ENCODE data around the gene CER1. TPM values are rescaled to one million over a fixed set of nuclear protein-coding genes. Genes with fewer than 3 reads are reported as not detected.

The CER1 gene
- total and polyA plus RNA-seq, 2 of the 4 experiments (the other 2 are of a cell fraction) = not detected

- Histone ChIP-seq H3K4me1 (ENCODE audit: control insufficient read depth, insufficient read depth, low read length) (no peaks in the 10 kb centered on the region), H3K79me1 (ENCODE audit: low read depth in 1 of 2, low read length in 2 of 2) (no peaks in the 10 kb centered on the region), H2BK15ac (ENCODE audit: low read depth, low read length) (no peak overlapping the region), H3K9me1 (ENCODE audit: insufficient read depth, low read length) (no peaks in the 10 kb centered on the region), H2AK5ac (ENCODE audit: low read depth, low read length) (no peak overlapping the region), H3K4ac (ENCODE audit: low read depth, low read length) (no peak overlapping the region), H4K8ac (ENCODE audit: low read depth in 2 of 2, low read length in 2 of 2) (no peak overlapping the region), H2BK20ac (ENCODE audit: low read depth, low read length) (no peak overlapping the region), H3K23ac (ENCODE audit: low read depth, low read length) (no peak overlapping the region), H2BK120ac (ENCODE audit: low read depth, low read length) (no peak overlapping the region), H2BK5ac (ENCODE audit: low read depth, low read length, poor library complexity, severe bottlenecking) (no peak overlapping the region), H3K27me3 (ENCODE audit: control insufficient read depth, insufficient read depth, low read length) (no peaks in the 10 kb centered on the region), H3K36me3 (ENCODE audit: control insufficient read depth, insufficient read depth, low read length) (no peaks in the 10 kb centered on the region), H2AFZ (replicated peaks; ENCODE audit: low read length, poor library complexity) (no peak overlapping the region), H4K5ac (ENCODE audit: low read depth, low read length) (no peak overlapping the region), H3K4me3 (ENCODE audit: insufficient read depth, low read depth, low read length) (no peak overlapping the region), H3K9me3 (ENCODE audit: control insufficient read depth, insufficient read depth, low read length) (no peaks in the 10 kb centered on the region), H3K9ac (ENCODE audit: low read depth, low read length) (no peak overlapping the region), H3K18ac (ENCODE audit: low read depth, low read length) (no peak overlapping the region), H3K14ac (replicated peaks; ENCODE audit: low read depth, low read length) (no peak overlapping the region), H3K56ac (ENCODE audit: extremely low read depth, insufficient read depth, low read length) (no peak overlapping the region), H4K20me1 (ENCODE audit: insufficient read depth, low read length) (no peaks in the 10 kb centered on the region), H2AK9ac (replicated peaks; ENCODE audit: low read depth, low read length, poor library complexity) (no peak overlapping the region), H3K4me2 (ENCODE audit: low read depth, low read length) (no peak overlapping the region), H3K27ac (ENCODE audit: insufficient read depth, low read length) (no peak overlapping the region), H4K91ac (ENCODE audit: insufficient read depth, low read depth, low read length) (no peak overlapping the region)
- intact Hi-C loops (cut with micrococcal nuclease) (loop anchor here (2.0 to 10.0 kb wide), 4 partner anchors 327 to 1734 kb away; no protein-coding TSS in a partner anchor), in situ Hi-C loops (cut with MboI; ENCODE audit: low sequenced_read_pairs) (loop anchor here (10.0 kb wide), 1 partner anchor 304 kb away; no protein-coding TSS in a partner anchor), dilution Hi-C loops (cut with HindIII; ENCODE audit: low sequenced_read_pairs, unreplicated experiment) (no loop called here)
- CTCF ChIA-PET = interaction anchor here (0.8 to 1.2 kb wide), 7 partner anchors 11 to 298 kb away, joined by 3 to 7 read pairs (median 4); no protein-coding TSS in a partner anchor
- ATAC-seq (ENCODE audit: low read depth) (no peak), DNase-seq (peak; percentile 5)
- no peak for TF ChIP-seq RCOR1 (IDR thresholded peaks at IDR 0.05; ENCODE audit: insufficient replicate concordance, low read length)
- POLR2A ChIA-PET (ENCODE audit: unreplicated experiment) = no interaction called here
- no TSS peak for BruUV-seq (replicated peaks)
- WGBS, 2 experiments (ENCODE audit: extremely low coverage in 2 of 2, insufficient read length in 1 of 2) = no CpG with 5 or more reads among the region's 3 CpGs
Observed at GRCh38 chr9:14769230-14769571, 46.7 kb upstream of the CER1 start.

Measured in IMR-90 (cell line).